HepG2 (cell line): ENCODE measurements around the gene TRAPPC10. TPM values are rescaled to one million over a fixed set of nuclear protein-coding genes. Genes with fewer than 3 reads are reported as not detected.

Experiments
- ATAC-seq: fragments of 200-7000 bp; cut with Tn5 transposase; 3 replicates; pipeline ENCODE4 v1.9.1; 2020; ENCODE audit warnings: mild to moderate bottlenecking, moderate library complexity
- BruUV-seq: library from RNA; stranded (reverse); fragments of 400-500 nt; replicated peaks from 2 replicates; lab custom pipeline; 2021; lab: Mats Ljungman, UMichigan
- CTCF ChIA-PET: fragments of 300-600 bp; formaldehyde crosslinking; extraction: SDS; loops from one replicate; lab custom pipeline; 2021; ENCODE audit warnings: low total read pairs, inconsistent platforms, low intra/inter-chr PET ratio; lab: Yijun Ruan, JAX
- POLR2A ChIA-PET: fragments of 350-600 bp; sonication (Branson Sonifier 250); formaldehyde crosslinking; loops from one replicate; lab custom pipeline; 2020; ENCODE audit warnings: antibody characterized with exemption, inconsistent platforms; lab: Yijun Ruan, JAX
- DNase-seq: peaks from one replicate; pipeline ENCODE4 v3.0.0-alpha.2; 2015; ENCODE audit warnings: low spot score
- FAIRE-seq: peaks from 3 replicates; lab custom pipeline; 2011; peaks lifted over from hg19 to GRCh38; lab: Jason Lieb, UNC
- H2AFZ ChIP-seq: one replicate; pipeline ENCODE4 v1.6.1; 2011; ENCODE audit warnings: low read length, inconsistent platforms
- H3K27ac ChIP-seq: fragments of 300-600 bp; 3 replicates; pipeline ENCODE4 v1.8.0; 2011; ENCODE audit warnings: mixed run types, mild to moderate bottlenecking, mixed read lengths, low read length, inconsistent platforms; ENCODE audit not compliant: insufficient read depth; ENCODE audit errors: extremely low read length
- H3K27me3 ChIP-seq, 2 experiments: fragments of 200-600 bp in 1 of 2; 2 replicates in 1 of 2; 3 replicates in 1 of 2; pipeline versions ENCODE4 v1.6.0 to v1.8.0; 2011; ENCODE audit warnings: low read length in 2 of 2, mild to moderate bottlenecking in 2 of 2, moderate library complexity in 2 of 2, inconsistent platforms in 1 of 2; ENCODE audit not compliant: insufficient read depth in 2 of 2, control insufficient read depth in 1 of 2
- H3K36me3 ChIP-seq, 2 experiments: fragments of 200-600 bp in 1 of 2; replicated peaks in 1 of 2; 2 replicates in 1 of 2; 3 replicates in 1 of 2; pipeline versions ENCODE4 v1.5.1 to v1.8.0; 2011; ENCODE audit warnings: low read length in 2 of 2, inconsistent platforms in 1 of 2; ENCODE audit not compliant: insufficient read depth in 2 of 2, control insufficient read depth in 1 of 2
- H3K4me1 ChIP-seq: 2 replicates; pipeline ENCODE4 v1.5.1; 2012; ENCODE audit warnings: low read length, inconsistent platforms; ENCODE audit not compliant: insufficient read depth
- H3K4me2 ChIP-seq: 2 replicates; pipeline ENCODE4 v1.6.0; 2011; ENCODE audit warnings: low read depth, low read length, inconsistent platforms
- H3K4me3 ChIP-seq, 3 experiments: fragments of 200-600 bp in 1 of 3; sonication (generic), shearing (Covaris generic) in 1 of 3; replicated peaks in 1 of 3; 2 replicates each; pipeline ENCODE4 v1.5.1; 2011 to 2016; ENCODE audit warnings: low read length in 3 of 3, inconsistent platforms in 2 of 3, low read depth in 2 of 3, mild to moderate bottlenecking in 2 of 3, control low read depth in 1 of 3, mixed read lengths in 1 of 3; ENCODE audit not compliant: insufficient read depth in 1 of 3
- H3K79me2 ChIP-seq: one replicate; pipeline ENCODE4 v1.6.1; 2011; ENCODE audit warnings: low read length, inconsistent platforms; ENCODE audit not compliant: insufficient read depth
- H3K9ac ChIP-seq: 2 replicates; pipeline ENCODE4 v1.6.0; 2011; ENCODE audit warnings: mild to moderate bottlenecking, low read depth, low read length, inconsistent platforms; ENCODE audit not compliant: insufficient read depth
- H3K9me3 ChIP-seq: 2 replicates; pipeline ENCODE4 v1.5.1; 2012; ENCODE audit warnings: mild to moderate bottlenecking, low read length
- H4K20me1 ChIP-seq: 2 replicates; pipeline ENCODE4 v1.6.0; 2011; ENCODE audit warnings: inconsistent platforms, mild to moderate bottlenecking, low read length, moderate library complexity; ENCODE audit not compliant: insufficient read depth
- FOXA1 ChIP-seq, 2 experiments: fragments of 450-650 bp in 1 of 2; sonication (generic) in 1 of 2; formaldehyde crosslinking in 1 of 2; IDR thresholded peaks; 2 replicates each; pipeline versions ENCODE4 v1.4.0 to v1.6.1; 2016 to 2020; ENCODE audit warnings: missing genetic modification reagents in 1 of 2
- NFATC3 ChIP-seq: sonication (generic); formaldehyde crosslinking; IDR thresholded peaks from 2 replicates; pipeline ENCODE4 v1.5.1; 2020; ENCODE audit warnings: mild to moderate bottlenecking, missing genetic modification reagents
- ZNF34 ChIP-seq: sonication (generic); formaldehyde crosslinking; IDR thresholded peaks from 2 replicates; pipeline ENCODE4 v1.4.0; 2020; ENCODE audit warnings: mild to moderate bottlenecking, missing genetic modification reagents, borderline replicate concordance
- WGBS: methylation state at CpG from one replicate; pipeline ENCODE4 v1.1.6; 2017; ENCODE audit warnings: low lambda C conversion rate; 5-methylcytosine and 5-hydroxymethylcytosine counted together
- in situ Hi-C: cut with HindIII; loops from 2 replicates; pipeline ENCODE4 v1.10.0; 2017; ENCODE audit warnings: low pct_unique_long_range_greater_than_20kb; ENCODE audit not compliant: extremely low pct_ligation_motif_present
- intact Hi-C: fragments of 100-400 bp; cut with micrococcal nuclease; formaldehyde crosslinking; loops from one replicate; pipeline ENCODE4 v1.10.0; 2022; ENCODE audit not compliant: unreplicated experiment
- polyA plus RNA-seq, 8 experiments: library from polyadenylated mRNA; depleted of rRNA in 3 of 8; stranded (reverse) in 7 of 8; unstranded in 1 of 8; fragments of >200 nt; fragmentation: Illumina TruSeq in 4 of 8; extraction: Trizol in 4 of 8; gene quantifications; 2 replicates each; pipeline versions ENCODE4 v1.2.1 to v1.2.3, GENCODE V29; 2011 to 2016; ENCODE audit warnings: low read depth in 4 of 8, missing spikeins in 1 of 8, mixed read lengths in 1 of 8; ENCODE audit not compliant: insufficient read depth in 1 of 8
- total RNA-seq, 5 experiments: library from RNA; depleted of rRNA; stranded (reverse); fragments of >200 nt; fragmentation: Illumina TruSeq; extraction: Trizol; gene quantifications; 2 replicates each; pipeline ENCODE4 v1.2.3, GENCODE V29; 2016; ENCODE audit warnings: low read depth in 1 of 5
- TF ChIP-seq, protein P1 (sequence below): sonication (generic); formaldehyde crosslinking; IDR thresholded peaks from 2 replicates; pipeline ENCODE4 v1.8.0; 2022; ENCODE audit warnings: low read depth, missing genetic modification reagents

Gene TRAPPC10
- total and polyA plus RNA-seq, 2 of the 13 experiments (the other 11 are each of a cell fraction or from before 2014, with no cell fraction given) = 10.6 to 16.5 TPM

GRCh38 chr21:43986544-43987451, 25.3 kb upstream of the TRAPPC10 start:
- H2AFZ ChIP-seq = no peak overlapping the region
- intact Hi-C loops = no loop called here
- CTCF ChIA-PET = no interaction called here
- FAIRE-seq (no peak), DNase-seq (no peak), ATAC-seq (no peak)
- in situ Hi-C loops = no loop called here
- WGBS = 52% methylated on average over 22 of the region's 22 CpGs
- BruUV-seq = no TSS peak
- no peak overlapping the region for H3K9ac ChIP-seq
- H3K9me3 ChIP-seq = no peaks in the 10 kb centered on the region
- H3K4me3 ChIP-seq = no peak overlapping the region
- TF ChIP-seq FOXA1 (IDR thresholded peaks at IDR 0.05) (no peak), FOXA1 (CRISPR knock-in tag; IDR thresholded peaks at IDR 0.05) (0 out of 2 replicates have a peak, but pooled peaks have one; percentile 24), ZNF34 (CRISPR knock-in tag) (no peak)
- peaks cover 2 to 29% of the 10 kb centered on the region in 2 experiments; a peak in 3 of 5 replicates for H3K27me3 ChIP-seq
- peaks cover 28% of the 10 kb centered on the region for H3K4me1 ChIP-seq
- no peaks in the 10 kb centered on the region for H4K20me1 ChIP-seq
- no peak overlapping the region for H3K4me2 ChIP-seq
- no peak overlapping the region for H3K27ac ChIP-seq
- POLR2A ChIA-PET = no interaction called here
- H3K36me3 ChIP-seq = peaks cover 0 to 7% of the 10 kb centered on the region in 2 experiments; a peak in 2 of 5 replicates
- no peaks in the 10 kb centered on the region for H3K79me2 ChIP-seq

- H3K79me2 ChIP-seq = no peaks in the 10 kb centered on the region
- in situ Hi-C loops (no loop called here), intact Hi-C loops (no loop called here)
- no peak overlapping the region for H3K9ac ChIP-seq
- ATAC-seq (no peak), DNase-seq (no peak), FAIRE-seq (no peak)
- no peak overlapping the region for H2AFZ ChIP-seq
- CTCF ChIA-PET = no interaction called here
- WGBS = 32% methylated on average over 6 of the region's 6 CpGs
- H3K4me1 ChIP-seq = peaks cover 30% of the 10 kb centered on the region
- no peak for TF ChIP-seq NFATC3 (CRISPR knock-in tag)
- TF ChIP-seq, protein P1, sequence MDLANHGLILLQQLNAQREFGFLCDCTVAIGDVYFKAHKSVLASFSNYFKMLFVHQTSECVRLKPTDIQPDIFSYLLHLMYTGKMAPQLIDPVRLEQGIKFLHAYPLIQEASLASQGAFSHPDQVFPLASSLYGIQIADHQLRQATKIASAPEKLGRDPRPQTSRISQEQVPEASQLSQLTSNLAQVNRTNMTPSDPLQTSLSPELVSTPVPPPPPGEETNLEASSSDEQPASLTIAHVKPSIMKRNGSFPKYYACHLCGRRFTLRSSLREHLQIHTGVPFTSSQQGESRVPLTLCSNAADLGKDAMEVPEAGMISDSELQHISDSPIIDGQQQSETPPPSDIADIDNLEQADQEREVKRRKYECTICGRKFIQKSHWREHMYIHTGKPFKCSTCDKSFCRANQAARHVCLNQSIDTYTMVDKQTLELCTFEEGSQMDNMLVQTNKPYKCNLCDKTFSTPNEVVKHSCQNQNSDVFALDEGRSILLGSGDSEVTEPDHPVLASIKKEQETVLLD (CRISPR knock-in tag) = no peak
- peaks cover 2 to 33% of the 10 kb centered on the region in 2 experiments; a peak in 3 of 5 replicates for H3K27me3 ChIP-seq
- no TSS peak for BruUV-seq
- no peak overlapping the region for H3K27ac ChIP-seq
- H3K36me3 ChIP-seq = no peaks in the 10 kb centered on the region
- POLR2A ChIA-PET = no interaction called here
- H3K9me3 ChIP-seq = no peaks in the 10 kb centered on the region
- no peaks in the 10 kb centered on the region for H4K20me1 ChIP-seq
- H3K4me3 ChIP-seq = no peak overlapping the region
- no peak overlapping the region for H3K4me2 ChIP-seq
These were observed 24.6 kb upstream of the TRAPPC10 start for GRCh38 chr21:43987509-43987908.
